SK-N-SH (cell line): ENCODE data around the gene TECRL. TPM values are rescaled to one million over a fixed set of nuclear protein-coding genes. Genes with fewer than 3 reads are reported as not detected.

Source experiments
- CTCF ChIA-PET: fragments of 300-600, 350-600 bp; formaldehyde crosslinking; extraction: SDS; loops from one replicate; lab custom pipeline; 2021; lab: Yijun Ruan, JAX
- POLR2A ChIA-PET: fragments of 350-600 bp; sonication (Branson Sonifier 250); formaldehyde crosslinking; extraction: SDS; loops from one replicate; lab custom pipeline; 2020; ENCODE audit warnings: antibody characterized with exemption, inconsistent platforms; lab: Yijun Ruan, JAX
- DNase-seq: peaks from one replicate; pipeline ENCODE4 v3.0.0; 2012
- H2AFZ ChIP-seq: fragments of 200-600 bp; sonication (generic); 2 replicates; pipeline ENCODE4 v1.8.1; 2016; ENCODE audit warnings: antibody characterized with exemption, mild to moderate bottlenecking, low read depth
- H3F3A ChIP-seq: fragments of 200-600 bp; sonication (generic); replicated peaks from 2 replicates; pipeline ENCODE3; 2016; ENCODE audit warnings: antibody characterized with exemption, mild to moderate bottlenecking; ENCODE audit not compliant: insufficient read depth
- H3K27ac ChIP-seq, 2 experiments: fragments of 200-500 bp in 1 of 2; fragments of 200-600 bp in 1 of 2; sonication (Bioruptor generic) in 1 of 2; sonication (generic), shearing (Covaris generic) in 1 of 2; 2 replicates each; pipeline versions ENCODE4 v1.5.1 to v1.6.1; 2014 to 2016; ENCODE audit warnings: low read depth in 2 of 2, inconsistent platforms in 1 of 2, low read length in 1 of 2, mild to moderate bottlenecking in 1 of 2, mixed read lengths in 1 of 2
- H3K27me3 ChIP-seq: fragments of 200-600 bp; sonication (generic), shearing (Covaris generic); 2 replicates; pipeline ENCODE4 v1.6.1; 2016; ENCODE audit warnings: mixed run types; ENCODE audit not compliant: insufficient read depth
- H3K36me3 ChIP-seq, 2 experiments: fragments of 200-500 bp in 1 of 2; fragments of 200-600 bp in 1 of 2; sonication (Bioruptor generic) in 1 of 2; sonication (generic) in 1 of 2; replicated peaks in 1 of 2; 2 replicates each; pipeline versions ENCODE3 to v1.5.1; 2014 to 2016; ENCODE audit warnings: low read length in 1 of 2, mild to moderate bottlenecking in 1 of 2; ENCODE audit not compliant: insufficient read depth in 2 of 2, control insufficient read depth in 1 of 2
- H3K4me1 ChIP-seq, 2 experiments: fragments of 200-500 bp in 1 of 2; fragments of 200-600 bp in 1 of 2; sonication (Bioruptor generic) in 1 of 2; sonication (generic), shearing (Covaris generic) in 1 of 2; 2 replicates each; pipeline versions ENCODE4 v1.5.1 to v1.6.1; 2014 to 2016; ENCODE audit warnings: low read depth in 1 of 2, low read length in 1 of 2, mixed run types in 1 of 2; ENCODE audit not compliant: insufficient read depth in 2 of 2, control insufficient read depth in 1 of 2
- H3K4me2 ChIP-seq: fragments of 200-600 bp; sonication (generic), shearing (Covaris generic); 2 replicates; pipeline ENCODE4 v1.6.1; 2017; ENCODE audit warnings: mixed run types
- H3K4me3 ChIP-seq, 2 experiments: fragments of 200-500 bp in 1 of 2; fragments of 200-600 bp in 1 of 2; sonication (Bioruptor generic) in 1 of 2; sonication (generic), shearing (Covaris generic) in 1 of 2; 2 replicates each; pipeline versions ENCODE4 v1.5.1 to v1.8.1; 2014 to 2016; ENCODE audit warnings: low read depth in 2 of 2, inconsistent platforms in 1 of 2, low read length in 1 of 2, mild to moderate bottlenecking in 1 of 2, mixed read lengths in 1 of 2, moderate library complexity in 1 of 2
- H3K79me2 ChIP-seq: fragments of 200-600 bp; sonication (generic); 2 replicates; pipeline ENCODE4 v1.8.1; 2017; ENCODE audit warnings: mild to moderate bottlenecking; ENCODE audit not compliant: insufficient read depth
- H3K9ac ChIP-seq: fragments of 200-600 bp; sonication (generic); 2 replicates; pipeline ENCODE4 v1.6.1; 2017; ENCODE audit warnings: mixed run types
- H3K9me2 ChIP-seq: fragments of 200-600 bp; sonication (generic); 2 replicates; pipeline ENCODE4 v1.6.1; 2017; ENCODE audit warnings: mixed run types
- H3K9me3 ChIP-seq: fragments of 200-600 bp; sonication (generic); 2 replicates; pipeline ENCODE4 v1.6.1; 2017; ENCODE audit warnings: mixed run types, mild to moderate bottlenecking, moderate library complexity
- H4K20me1 ChIP-seq: fragments of 200-600 bp; sonication (generic); 2 replicates; pipeline ENCODE4 v1.6.1; 2017; ENCODE audit warnings: mild to moderate bottlenecking, mixed run types; ENCODE audit not compliant: insufficient read depth
- CHD2 ChIP-seq: fragments of 150-350 bp; IDR thresholded peaks from 2 replicates; pipeline ENCODE4 v1.6.1; 2018; ENCODE audit warnings: low read length; ENCODE audit not compliant: partially characterized antibody
- EP300 ChIP-seq, 2 experiments: IDR thresholded peaks; 2 replicates each; pipeline versions ENCODE4 v1.4.0 to v1.6.1; 2012; ENCODE audit warnings: borderline replicate concordance in 1 of 2, low read depth in 1 of 2, low read length in 1 of 2
- EZH2phosphoT487 ChIP-seq: fragments of 200-600 bp; sonication (generic); IDR thresholded peaks from 2 replicates; pipeline ENCODE4 v1.6.1; 2017; ENCODE audit warnings: low read depth, mixed run types, mild to moderate bottlenecking, antibody characterized with exemption, moderate library complexity, borderline replicate concordance
- FOSL2 ChIP-seq: IDR thresholded peaks from 2 replicates; pipeline ENCODE4 v1.4.0; 2012; ENCODE audit warnings: low read depth, mild to moderate bottlenecking, moderate library complexity, borderline replicate concordance
- GABPA ChIP-seq: IDR thresholded peaks from 2 replicates; pipeline ENCODE4 v1.4.0; 2012; ENCODE audit warnings: low read depth, mild to moderate bottlenecking
- NRF1 ChIP-seq: IDR thresholded peaks from 2 replicates; pipeline ENCODE4 v1.6.1; 2012; ENCODE audit warnings: low read depth, mild to moderate bottlenecking, low read length
- PBX3 ChIP-seq: IDR thresholded peaks from 2 replicates; pipeline ENCODE4; 2012
- RAD21 ChIP-seq: IDR thresholded peaks from 2 replicates; pipeline ENCODE4 v1.6.1; 2012; ENCODE audit warnings: mild to moderate bottlenecking, low read length
- RCOR1 ChIP-seq: fragments of 150-350 bp; IDR thresholded peaks from 2 replicates; pipeline ENCODE4 v1.6.1; 2017; ENCODE audit warnings: antibody characterized with exemption, low read length
- RXRA ChIP-seq: IDR thresholded peaks from 2 replicates; pipeline ENCODE4 v1.4.0; 2012; ENCODE audit warnings: low read depth, mild to moderate bottlenecking, borderline replicate concordance
- TEAD4 ChIP-seq: IDR thresholded peaks from 2 replicates; pipeline ENCODE4 v1.4.0; 2012; ENCODE audit warnings: mild to moderate bottlenecking, borderline replicate concordance; ENCODE audit not compliant: insufficient read depth
- ZBTB33 ChIP-seq: IDR thresholded peaks from 2 replicates; pipeline ENCODE4 v1.4.0; 2012; ENCODE audit warnings: low read depth, borderline replicate concordance
- WGBS: methylation state at CpG from one replicate; pipeline ENCODE4 v1.1.6; 2017; ENCODE audit warnings: low lambda C conversion rate; 5-methylcytosine and 5-hydroxymethylcytosine counted together
- polyA plus RNA-seq, 3 experiments: library from polyadenylated mRNA; depleted of rRNA; stranded (reverse); fragments of >200 nt; gene quantifications; 2 replicates each; pipeline ENCODE4 v1.2.3, GENCODE V29; 2012
- TF ChIP-seq, protein P1 (sequence below): IDR thresholded peaks from 2 replicates; pipeline ENCODE4 v1.4.0; 2012; ENCODE audit warnings: low read depth, borderline replicate concordance
- TF ChIP-seq, protein P2 (sequence below): IDR thresholded peaks from 2 replicates; pipeline ENCODE4 v1.4.0; 2012; ENCODE audit warnings: low read depth

TECRL gene
- polyA plus RNA-seq, 1 of the 3 experiments (the other 2 are of a cell fraction), result not detected

DNA sequence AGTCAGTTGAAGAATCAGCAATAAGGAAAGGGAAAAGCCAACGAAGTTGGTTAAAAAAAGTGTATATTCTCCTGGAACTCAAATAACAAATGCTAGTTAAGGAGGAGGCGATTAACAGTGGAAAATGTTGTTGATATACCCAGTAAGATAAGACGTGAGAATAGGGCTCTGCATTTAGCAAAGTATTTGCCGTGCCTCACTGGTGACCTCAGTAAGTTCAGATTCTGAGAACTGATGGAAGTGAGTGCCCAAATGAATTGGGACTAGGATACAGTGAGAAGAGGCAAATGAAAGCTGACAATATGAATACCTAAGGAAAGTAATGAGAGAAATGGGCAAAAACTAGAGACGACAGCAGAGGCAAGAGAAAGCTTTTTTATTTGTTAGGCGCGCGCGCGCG lies 3.5 kb downstream of the TECRL start (continued):
- TF ChIP-seq PBX3, result no peak
- TF ChIP-seq, protein P1, sequence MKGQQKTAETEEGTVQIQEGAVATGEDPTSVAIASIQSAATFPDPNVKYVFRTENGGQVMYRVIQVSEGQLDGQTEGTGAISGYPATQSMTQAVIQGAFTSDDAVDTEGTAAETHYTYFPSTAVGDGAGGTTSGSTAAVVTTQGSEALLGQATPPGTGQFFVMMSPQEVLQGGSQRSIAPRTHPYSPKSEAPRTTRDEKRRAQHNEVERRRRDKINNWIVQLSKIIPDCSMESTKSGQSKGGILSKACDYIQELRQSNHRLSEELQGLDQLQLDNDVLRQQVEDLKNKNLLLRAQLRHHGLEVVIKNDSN, result no peak
- no peak for TF ChIP-seq EZH2phosphoT487
- TF ChIP-seq EP300 (IDR thresholded peaks at IDR 0.05; ENCODE audit: borderline replicate concordance in 1 of 2, low read depth in 1 of 2, low read length in 1 of 2), result no peak
- no peak for TF ChIP-seq RXRA

GRCh38 chr4:64402684-64403083 lies 6.6 kb downstream of the TECRL start:
- TF ChIP-seq FOSL2 (no peak), NRF1 (no peak), ZBTB33 (no peak), CHD2 (no peak), PBX3 (no peak), RAD21 (no peak), RCOR1 (no peak), GABPA (no peak), TEAD4 (no peak)
- TF ChIP-seq, protein P2, sequence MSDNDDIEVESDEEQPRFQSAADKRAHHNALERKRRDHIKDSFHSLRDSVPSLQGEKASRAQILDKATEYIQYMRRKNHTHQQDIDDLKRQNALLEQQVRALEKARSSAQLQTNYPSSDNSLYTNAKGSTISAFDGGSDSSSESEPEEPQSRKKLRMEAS, result no peak
- TF ChIP-seq, all 33 proteins: peak for 0
- no peak for DNase-seq
- Histone ChIP-seq H2AFZ (no peak overlapping the region), H3K27ac (no peak overlapping the region), H3K27me3 (no peaks in the 10 kb centered on the region), H3F3A (no peaks in the 10 kb centered on the region), H3K36me3 (no peaks in the 10 kb centered on the region), H3K9me3 (no peaks in the 10 kb centered on the region; the same call in 1 of the 2 replicates), H3K4me1 (no peaks in the 10 kb centered on the region), H3K9me2 (no peaks in the 10 kb centered on the region), H4K20me1 (no peaks in the 10 kb centered on the region), H3K9ac (no peak overlapping the region), H3K4me2 (no peak overlapping the region), H3K79me2 (no peaks in the 10 kb centered on the region), H3K4me3 (no peak overlapping the region)
- POLR2A ChIA-PET, result no interaction called here
- CTCF ChIA-PET, result no interaction called here
- WGBS, result 0% methylated on average over 2 of the region's 2 CpGs
